Measurements from ENCODE around the gene RPTOR. TPM values are rescaled to one million over a fixed set of nuclear protein-coding genes. Genes with fewer than 3 reads are reported as not detected.
A peak's percentile ranks its signal among the peaks of the same experiment; 100 is the strongest.

The RPTOR gene
- polyA plus RNA-seq, 1 donor (not counting 4 experiments of a cell fraction or from before 2014, with no cell fraction given): 4.0 TPM

DNA sequence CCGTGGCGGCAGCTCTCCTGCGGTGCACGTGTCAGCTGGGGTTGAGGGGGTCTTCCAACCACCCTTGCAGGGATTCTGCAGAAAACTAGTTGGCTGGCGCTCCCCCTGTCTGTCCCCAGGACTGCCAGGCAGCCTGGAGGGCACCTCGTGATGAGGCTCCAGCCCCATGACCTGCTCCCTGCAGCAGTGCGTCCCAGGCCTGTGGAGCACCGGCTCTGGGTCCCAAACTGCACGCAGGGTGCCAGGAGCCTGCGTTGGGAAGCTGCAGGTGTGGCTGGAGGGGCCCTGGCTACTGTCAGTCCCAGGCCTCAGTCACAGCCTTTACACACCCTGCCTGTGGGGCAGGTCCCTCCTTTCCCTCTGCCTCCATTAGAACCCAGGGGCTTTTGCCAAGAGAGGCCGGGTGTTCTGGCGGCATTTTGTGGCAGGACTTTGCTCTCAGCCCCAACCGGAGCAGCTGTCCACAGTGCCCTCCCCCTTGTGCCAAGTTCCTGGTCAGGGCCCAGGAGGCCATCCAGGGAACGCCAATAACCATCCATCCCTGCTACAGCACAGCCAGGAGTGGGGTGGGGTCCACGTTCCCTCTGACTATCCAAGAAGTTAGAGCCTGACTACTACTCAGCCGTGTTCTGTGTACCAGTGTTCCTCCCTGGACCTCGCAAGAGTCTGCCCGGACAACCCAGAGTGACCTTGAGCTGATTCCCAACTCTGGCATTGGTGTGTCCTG is 456.2 kb downstream of the RPTOR start:
- Histone ChIP-seq H3K4me2 (ENCODE audit: control insufficient read depth, extremely low read depth, insufficient read depth, low read depth, low read length) (no peak overlapping the region), H3K36me3 (ENCODE audit: control insufficient read depth in 2 of 2, extremely low read depth in 1 of 2, insufficient read depth in 2 of 2, low read length in 2 of 2) (peaks cover 15 to 19% of the 10 kb centered on the region in 2 experiments), H3K4me1 (ENCODE audit: control insufficient read depth, extremely low read depth, insufficient read depth, low read length) (peaks cover 12% of the 10 kb centered on the region), H4K20me1 (ENCODE audit: control insufficient read depth, extremely low read depth, insufficient read depth, low read length) (no peaks in the 10 kb centered on the region), H2AFZ (ENCODE audit: control insufficient read depth, low read length) (no peak overlapping the region), H3K27me3 (ENCODE audit: control insufficient read depth, extremely low read depth, insufficient read depth, low read length) (peaks cover 21% of the 10 kb centered on the region), H3K79me2 (ENCODE audit: control insufficient read depth, insufficient read depth, low read length) (no peaks in the 10 kb centered on the region), H3K27ac (ENCODE audit: control insufficient read depth, insufficient read depth, low read length) (no peak overlapping the region), H3K9me3 (ENCODE audit: control insufficient read depth, low read depth, low read length) (no peaks in the 10 kb centered on the region), H3K9me1 (ENCODE audit: control insufficient read depth, extremely low read depth, insufficient read depth, low read length) (no peaks in the 10 kb centered on the region), H3K4me3 (ENCODE audit: control insufficient read depth in 2 of 3, extremely low read depth in 1 of 3, insufficient read depth in 2 of 3, low read depth in 1 of 3, low read length in 3 of 3) (no peak overlapping the region), H3K9ac (ENCODE audit: control insufficient read depth, extremely low read depth, insufficient read depth, low read length) (no peak overlapping the region)
- DNase-seq (ENCODE audit: low read depth, low spot score): no peak
- dilution Hi-C loops (cut with MboI; ENCODE audit: extremely low pct_ligation_motif_present, low sequenced_read_pairs): no loop called here
- FAIRE-seq: no peak
- TF ChIP-seq, protein P1, sequence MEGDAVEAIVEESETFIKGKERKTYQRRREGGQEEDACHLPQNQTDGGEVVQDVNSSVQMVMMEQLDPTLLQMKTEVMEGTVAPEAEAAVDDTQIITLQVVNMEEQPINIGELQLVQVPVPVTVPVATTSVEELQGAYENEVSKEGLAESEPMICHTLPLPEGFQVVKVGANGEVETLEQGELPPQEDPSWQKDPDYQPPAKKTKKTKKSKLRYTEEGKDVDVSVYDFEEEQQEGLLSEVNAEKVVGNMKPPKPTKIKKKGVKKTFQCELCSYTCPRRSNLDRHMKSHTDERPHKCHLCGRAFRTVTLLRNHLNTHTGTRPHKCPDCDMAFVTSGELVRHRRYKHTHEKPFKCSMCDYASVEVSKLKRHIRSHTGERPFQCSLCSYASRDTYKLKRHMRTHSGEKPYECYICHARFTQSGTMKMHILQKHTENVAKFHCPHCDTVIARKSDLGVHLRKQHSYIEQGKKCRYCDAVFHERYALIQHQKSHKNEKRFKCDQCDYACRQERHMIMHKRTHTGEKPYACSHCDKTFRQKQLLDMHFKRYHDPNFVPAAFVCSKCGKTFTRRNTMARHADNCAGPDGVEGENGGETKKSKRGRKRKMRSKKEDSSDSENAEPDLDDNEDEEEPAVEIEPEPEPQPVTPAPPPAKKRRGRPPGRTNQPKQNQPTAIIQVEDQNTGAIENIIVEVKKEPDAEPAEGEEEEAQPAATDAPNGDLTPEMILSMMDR (optimal IDR thresholded peaks at IDR 0.05 in 1 of 3, IDR thresholded peaks at IDR 0.05 in 1 of 3, conservative IDR thresholded peaks at IDR 0.05 in 1 of 3; ENCODE audit: extremely low read depth in 1 of 3, insufficient read depth in 2 of 3, low read length in 3 of 3): no peak
- no peak for TF ChIP-seq EZH2 (IDR thresholded peaks at IDR 0.05; ENCODE audit: low read length)

DNA sequence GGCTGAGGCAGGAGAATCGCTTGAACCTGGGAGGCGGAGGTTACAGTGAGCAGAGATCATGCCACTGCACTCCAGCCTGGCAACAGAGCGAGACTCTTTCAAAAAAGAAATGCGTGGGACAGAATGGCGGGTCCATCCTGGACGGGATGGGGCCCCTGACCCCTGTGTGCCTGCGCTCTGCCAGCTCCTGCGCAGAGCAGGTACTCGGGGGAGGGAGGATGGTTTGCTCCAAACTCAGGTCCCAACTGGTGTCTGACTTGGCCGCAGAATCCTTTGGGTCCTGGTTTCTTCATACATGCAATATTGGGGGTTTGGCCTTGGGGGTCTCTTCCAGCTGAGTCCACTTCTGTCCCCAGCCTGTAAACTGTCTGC is 457.4 kb downstream of the RPTOR start:
- dilution Hi-C loops (cut with MboI; ENCODE audit: extremely low pct_ligation_motif_present, low sequenced_read_pairs): no loop called here
- Histone ChIP-seq H3K9me3 (ENCODE audit: control insufficient read depth, low read depth, low read length) (no peaks in the 10 kb centered on the region), H3K27me3 (ENCODE audit: control insufficient read depth, extremely low read depth, insufficient read depth, low read length) (peaks cover 31% of the 10 kb centered on the region), H3K27ac (ENCODE audit: control insufficient read depth, insufficient read depth, low read length) (no peak overlapping the region), H3K4me1 (ENCODE audit: control insufficient read depth, extremely low read depth, insufficient read depth, low read length) (peaks cover 12% of the 10 kb centered on the region), H3K9me1 (ENCODE audit: control insufficient read depth, extremely low read depth, insufficient read depth, low read length) (no peaks in the 10 kb centered on the region), H4K20me1 (ENCODE audit: control insufficient read depth, extremely low read depth, insufficient read depth, low read length) (no peaks in the 10 kb centered on the region), H3K4me2 (ENCODE audit: control insufficient read depth, extremely low read depth, insufficient read depth, low read depth, low read length) (peak overlapping the region; percentile 54), H3K4me3 (ENCODE audit: control insufficient read depth in 2 of 3, extremely low read depth in 1 of 3, insufficient read depth in 2 of 3, low read depth in 1 of 3, low read length in 3 of 3) (peak overlapping the region in 1 of 3 experiments; percentile 20), H3K79me2 (ENCODE audit: control insufficient read depth, insufficient read depth, low read length) (no peaks in the 10 kb centered on the region), H2AFZ (ENCODE audit: control insufficient read depth, low read length) (no peak overlapping the region), H3K9ac (ENCODE audit: control insufficient read depth, extremely low read depth, insufficient read depth, low read length) (no peak overlapping the region), H3K36me3 (ENCODE audit: control insufficient read depth in 2 of 2, extremely low read depth in 1 of 2, insufficient read depth in 2 of 2, low read length in 2 of 2) (peaks cover 9 to 16% of the 10 kb centered on the region in 2 experiments)
- TF ChIP-seq, protein P1 (optimal IDR thresholded peaks at IDR 0.05 in 1 of 3, IDR thresholded peaks at IDR 0.05 in 1 of 3, conservative IDR thresholded peaks at IDR 0.05 in 1 of 3; ENCODE audit: extremely low read depth in 1 of 3, insufficient read depth in 2 of 3, low read length in 3 of 3): no peak
- TF ChIP-seq EZH2 (IDR thresholded peaks at IDR 0.05; ENCODE audit: low read length): no peak
- FAIRE-seq: no peak
- no peak for DNase-seq (ENCODE audit: low read depth, low spot score)

All from keratinocyte (primary cell).